KMS-11 (cell line): ENCODE measurements around the gene OGFOD3.
A peak's percentile ranks its signal among the peaks of the same experiment; 100 is the strongest.

Experiments
- H2AFZ ChIP-seq: fragments of 200-600 bp; sonication (generic); 2 replicates; pipeline ENCODE4 v1.6.1; 2016; ENCODE audit warnings: antibody characterized with exemption, mixed run types, low read depth
- H3K27ac ChIP-seq: fragments of 200-600 bp; sonication (generic); 2 replicates; pipeline ENCODE4 v1.6.1; 2016; ENCODE audit warnings: mild to moderate bottlenecking, mixed run types
- H3K27me3 ChIP-seq: fragments of 200-600 bp; sonication (generic); 2 replicates; pipeline ENCODE4 v1.6.1; 2017; ENCODE audit warnings: mild to moderate bottlenecking, low read depth, mixed run types, moderate library complexity; ENCODE audit not compliant: insufficient read depth
- H3K36me3 ChIP-seq: fragments of 200-600 bp; sonication (generic); 2 replicates; pipeline ENCODE4 v1.6.1; 2017; ENCODE audit warnings: mild to moderate bottlenecking, mixed run types; ENCODE audit not compliant: insufficient read depth
- H3K4me1 ChIP-seq: fragments of 200-600 bp; sonication (generic); 2 replicates; pipeline ENCODE4 v1.6.1; 2016; ENCODE audit warnings: mild to moderate bottlenecking, low read depth, mixed run types; ENCODE audit not compliant: poor library complexity, severe bottlenecking
- H3K4me2 ChIP-seq: fragments of 200-600 bp; sonication (generic); 2 replicates; pipeline ENCODE4 v1.7.0; 2016; ENCODE audit warnings: mild to moderate bottlenecking, mixed run types
- H3K4me3 ChIP-seq: fragments of 200-600 bp; sonication (generic); IDR thresholded peaks from 2 replicates; pipeline ENCODE4 v1.6.1; 2017; ENCODE audit warnings: low read depth, low read length, mixed read lengths; ENCODE audit not compliant: insufficient read depth
- H3K79me2 ChIP-seq: fragments of 200-600 bp; sonication (generic); 2 replicates; pipeline ENCODE4 v1.6.1; 2016; ENCODE audit warnings: low read depth, mixed run types; ENCODE audit not compliant: insufficient read depth
- H3K9ac ChIP-seq: fragments of 200-600 bp; sonication (generic); 2 replicates; pipeline ENCODE4 v1.6.1; 2016; ENCODE audit warnings: mild to moderate bottlenecking, mixed run types
- H4K20me1 ChIP-seq: fragments of 200-600 bp; sonication (generic); 2 replicates; pipeline ENCODE4 v1.6.1; 2016; ENCODE audit warnings: mild to moderate bottlenecking, mixed run types; ENCODE audit not compliant: insufficient read depth
- CTCF ChIP-seq: fragments of 200-600 bp; sonication (generic); conservative IDR thresholded peaks from 2 replicates; pipeline ENCODE4 v1.6.1; 2017; ENCODE audit warnings: low read depth, mild to moderate bottlenecking, antibody characterized with exemption, low read length, moderate library complexity, mixed read lengths

Gene OGFOD3

GRCh38 chr17:82407255-82407654 lies 11.1 kb downstream of the OGFOD3 start:
- H3K4me1 ChIP-seq = peaks cover 48% of the 10 kb centered on the region
- no peaks in the 10 kb centered on the region for H4K20me1 ChIP-seq
- H2AFZ ChIP-seq = no peak overlapping the region
- no peak overlapping the region for H3K27ac ChIP-seq
- H3K9ac ChIP-seq = no peak overlapping the region
- H3K36me3 ChIP-seq = no peaks in the 10 kb centered on the region
- no peaks in the 10 kb centered on the region for H3K27me3 ChIP-seq
- H3K4me2 ChIP-seq = no peak overlapping the region
- H3K79me2 ChIP-seq = no peaks in the 10 kb centered on the region
- TF ChIP-seq CTCF = no peak
- no peak overlapping the region for H3K4me3 ChIP-seq

GRCh38 chr17:82406131-82406671 lies 12.2 kb downstream of the OGFOD3 start:
- Histone ChIP-seq H3K4me1 (peaks cover 59% of the 10 kb centered on the region), H3K27me3 (no peaks in the 10 kb centered on the region), H3K27ac (no peak overlapping the region), H3K4me2 (no peak overlapping the region), H3K4me3 (no peak overlapping the region), H3K9ac (no peak overlapping the region), H3K36me3 (no peaks in the 10 kb centered on the region), H2AFZ (no peak overlapping the region), H4K20me1 (no peaks in the 10 kb centered on the region), H3K79me2 (no peaks in the 10 kb centered on the region)
- TF ChIP-seq CTCF = no peak

- no peak overlapping the region; the same call in 1 of the 2 replicates for H3K4me2 ChIP-seq
- H3K27ac ChIP-seq = peak overlapping the region; percentile 84; the same call in 1 of the 2 replicates
- no peaks in the 10 kb centered on the region for H4K20me1 ChIP-seq
- peaks cover 67% of the 10 kb centered on the region for H3K4me1 ChIP-seq
- no peak overlapping the region for H3K9ac ChIP-seq
- no peaks in the 10 kb centered on the region for H3K79me2 ChIP-seq
- H3K4me3 ChIP-seq = no peak overlapping the region
- TF ChIP-seq CTCF = no peak
- H3K27me3 ChIP-seq = no peaks in the 10 kb centered on the region
- H2AFZ ChIP-seq = no peak overlapping the region
- H3K36me3 ChIP-seq = no peaks in the 10 kb centered on the region
Measured at GRCh38 chr17:82405051-82405450, 13.3 kb downstream of the OGFOD3 start.

GRCh38 chr17:82403662-82404660 lies 14.4 kb downstream of the OGFOD3 start:
- Histone ChIP-seq H3K4me1 (peaks cover 72% of the 10 kb centered on the region), H3K4me2 (peak overlapping the region; percentile 84), H3K9ac (peak overlapping the region; percentile 7; the same call in 1 of the 2 replicates), H3K79me2 (no peaks in the 10 kb centered on the region), H3K27me3 (no peaks in the 10 kb centered on the region), H4K20me1 (no peaks in the 10 kb centered on the region), H3K36me3 (no peaks in the 10 kb centered on the region), H3K27ac (peak overlapping the region; percentile 84), H2AFZ (no peak overlapping the region), H3K4me3 (no peak overlapping the region)
- TF ChIP-seq CTCF = no peak
